Measurements from ENCODE around the gene SLC30A3.

The SLC30A3 gene

DNA sequence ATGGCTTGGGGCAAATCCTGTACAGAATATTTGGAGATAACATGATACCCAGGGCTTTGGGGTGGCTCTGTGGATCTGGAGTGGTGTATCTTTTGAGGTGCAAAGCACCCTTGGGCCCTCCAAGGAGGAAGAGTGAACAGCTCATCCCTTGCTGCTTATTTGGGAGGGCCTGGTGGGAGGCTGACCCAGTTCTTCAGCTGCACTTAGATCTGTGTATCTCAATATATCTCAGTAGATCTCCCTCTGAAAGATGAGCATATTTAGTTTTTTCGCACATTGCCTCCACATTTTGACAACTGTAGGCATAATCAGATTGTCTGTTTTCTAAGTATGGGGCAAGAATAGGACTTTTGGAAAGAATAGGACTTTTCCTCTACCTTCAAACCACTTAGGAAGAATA, 22.1 kb upstream of the SLC30A3 start:
- TF ChIP-seq POLR2AphosphoS5 (IDR thresholded peaks at IDR 0.05; ENCODE audit: low read depth, low read length) (no peak), TAF1 (IDR thresholded peaks at IDR 0.05; ENCODE audit: borderline replicate concordance, insufficient read depth, low read length) (no peak), FOXP2 (optimal IDR thresholded peaks at IDR 0.05; ENCODE audit: borderline replicate concordance, extremely low read depth, extremely low read length, insufficient read depth) (no peak), SIN3A (IDR thresholded peaks at IDR 0.05; ENCODE audit: borderline replicate concordance, insufficient read depth, low read length) (no peak)
- TF ChIP-seq, protein P1, sequence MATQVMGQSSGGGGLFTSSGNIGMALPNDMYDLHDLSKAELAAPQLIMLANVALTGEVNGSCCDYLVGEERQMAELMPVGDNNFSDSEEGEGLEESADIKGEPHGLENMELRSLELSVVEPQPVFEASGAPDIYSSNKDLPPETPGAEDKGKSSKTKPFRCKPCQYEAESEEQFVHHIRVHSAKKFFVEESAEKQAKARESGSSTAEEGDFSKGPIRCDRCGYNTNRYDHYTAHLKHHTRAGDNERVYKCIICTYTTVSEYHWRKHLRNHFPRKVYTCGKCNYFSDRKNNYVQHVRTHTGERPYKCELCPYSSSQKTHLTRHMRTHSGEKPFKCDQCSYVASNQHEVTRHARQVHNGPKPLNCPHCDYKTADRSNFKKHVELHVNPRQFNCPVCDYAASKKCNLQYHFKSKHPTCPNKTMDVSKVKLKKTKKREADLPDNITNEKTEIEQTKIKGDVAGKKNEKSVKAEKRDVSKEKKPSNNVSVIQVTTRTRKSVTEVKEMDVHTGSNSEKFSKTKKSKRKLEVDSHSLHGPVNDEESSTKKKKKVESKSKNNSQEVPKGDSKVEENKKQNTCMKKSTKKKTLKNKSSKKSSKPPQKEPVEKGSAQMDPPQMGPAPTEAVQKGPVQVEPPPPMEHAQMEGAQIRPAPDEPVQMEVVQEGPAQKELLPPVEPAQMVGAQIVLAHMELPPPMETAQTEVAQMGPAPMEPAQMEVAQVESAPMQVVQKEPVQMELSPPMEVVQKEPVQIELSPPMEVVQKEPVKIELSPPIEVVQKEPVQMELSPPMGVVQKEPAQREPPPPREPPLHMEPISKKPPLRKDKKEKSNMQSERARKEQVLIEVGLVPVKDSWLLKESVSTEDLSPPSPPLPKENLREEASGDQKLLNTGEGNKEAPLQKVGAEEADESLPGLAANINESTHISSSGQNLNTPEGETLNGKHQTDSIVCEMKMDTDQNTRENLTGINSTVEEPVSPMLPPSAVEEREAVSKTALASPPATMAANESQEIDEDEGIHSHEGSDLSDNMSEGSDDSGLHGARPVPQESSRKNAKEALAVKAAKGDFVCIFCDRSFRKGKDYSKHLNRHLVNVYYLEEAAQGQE (IDR thresholded peaks at IDR 0.05; ENCODE audit: insufficient read depth in 1 of 2, low read depth in 2 of 2, low read length in 2 of 2): no peak

GRCh38 chr2:27282892-27283291, 20.0 kb upstream of the SLC30A3 start:
- TF ChIP-seq FOXP2 (optimal IDR thresholded peaks at IDR 0.05; ENCODE audit: borderline replicate concordance, extremely low read depth, extremely low read length, insufficient read depth) (no peak), POLR2AphosphoS5 (IDR thresholded peaks at IDR 0.05; ENCODE audit: low read depth, low read length) (no peak), TAF1 (IDR thresholded peaks at IDR 0.05; ENCODE audit: borderline replicate concordance, insufficient read depth, low read length) (no peak), SIN3A (IDR thresholded peaks at IDR 0.05; ENCODE audit: borderline replicate concordance, insufficient read depth, low read length) (no peak)
- TF ChIP-seq, protein P1 (IDR thresholded peaks at IDR 0.05; ENCODE audit: insufficient read depth in 1 of 2, low read depth in 2 of 2, low read length in 2 of 2): no peak

DNA sequence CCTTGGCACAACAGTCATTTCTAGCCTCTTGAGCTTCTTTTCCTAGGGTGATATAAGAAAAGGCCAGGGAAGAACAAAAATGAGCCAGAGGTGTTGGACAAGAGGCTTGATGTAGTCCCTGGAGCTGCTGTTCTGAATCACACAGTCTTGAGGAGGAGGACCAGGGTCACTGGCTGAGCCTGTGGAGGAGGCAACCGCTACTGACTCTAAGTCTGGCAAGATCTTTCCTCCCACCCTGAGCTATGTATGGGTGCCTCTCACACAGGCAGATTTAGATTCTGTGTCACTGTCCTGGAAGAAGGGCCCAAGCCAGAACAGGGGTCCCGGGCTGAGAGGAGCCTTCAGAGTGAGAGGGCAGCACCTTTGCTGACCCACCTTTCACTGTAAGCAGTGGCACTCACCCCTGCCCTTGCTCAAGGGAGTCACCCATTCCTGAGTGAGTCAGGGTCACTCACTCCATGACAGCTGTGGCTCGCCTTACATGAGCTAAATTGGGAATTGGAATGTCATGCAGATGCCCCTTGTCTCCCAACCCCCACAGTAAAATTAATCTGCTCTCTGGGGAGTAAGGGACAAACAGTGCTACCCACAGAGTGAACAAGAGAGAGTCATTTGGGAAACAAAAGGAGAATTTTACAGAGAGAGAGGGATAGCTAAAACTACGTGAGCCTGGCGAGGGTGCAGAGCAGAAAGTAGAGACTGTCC, 19.2 kb upstream of the SLC30A3 start, which contains the start of gene TRIM54:
TRIM54 (plus strand) TSS at position 575 of the 705 bp plus-strand sequence. CDS start 303 bp downstream, outside the sequence.
- TF ChIP-seq FOXP2 (optimal IDR thresholded peaks at IDR 0.05; ENCODE audit: borderline replicate concordance, extremely low read depth, extremely low read length, insufficient read depth): no peak
- no peak for TF ChIP-seq POLR2AphosphoS5 (IDR thresholded peaks at IDR 0.05; ENCODE audit: low read depth, low read length)
- no peak for TF ChIP-seq SIN3A (IDR thresholded peaks at IDR 0.05; ENCODE audit: borderline replicate concordance, insufficient read depth, low read length)
- TF ChIP-seq, protein P1 (IDR thresholded peaks at IDR 0.05; ENCODE audit: insufficient read depth in 1 of 2, low read depth in 2 of 2, low read length in 2 of 2): no peak
- TF ChIP-seq TAF1 (IDR thresholded peaks at IDR 0.05; ENCODE audit: borderline replicate concordance, insufficient read depth, low read length): no peak

DNA sequence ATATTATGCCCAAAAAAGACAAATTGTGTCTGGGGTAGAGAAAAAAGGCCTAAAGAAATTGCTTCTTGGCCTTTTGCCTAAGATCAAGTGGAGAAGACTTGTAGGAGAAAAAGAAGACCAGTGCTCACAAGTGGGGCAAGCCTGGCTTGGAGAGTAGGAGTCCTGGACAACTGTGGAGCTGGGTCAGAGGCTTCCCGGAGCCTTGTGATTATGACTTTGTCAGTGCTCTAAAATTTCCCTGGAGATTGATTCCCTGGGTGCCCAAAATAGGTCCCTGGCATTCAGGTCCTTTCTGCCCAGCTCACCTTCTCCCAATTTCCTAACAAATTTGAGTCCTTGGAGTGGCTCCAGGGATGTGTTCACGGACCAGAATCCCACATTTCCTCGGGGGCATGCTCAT, 18.6 kb upstream of the SLC30A3 start:
- TF ChIP-seq POLR2AphosphoS5 (IDR thresholded peaks at IDR 0.05; ENCODE audit: low read depth, low read length) (no peak), FOXP2 (optimal IDR thresholded peaks at IDR 0.05; ENCODE audit: borderline replicate concordance, extremely low read depth, extremely low read length, insufficient read depth) (no peak), TAF1 (IDR thresholded peaks at IDR 0.05; ENCODE audit: borderline replicate concordance, insufficient read depth, low read length) (no peak), SIN3A (IDR thresholded peaks at IDR 0.05; ENCODE audit: borderline replicate concordance, insufficient read depth, low read length) (no peak)
- TF ChIP-seq, protein P1 (IDR thresholded peaks at IDR 0.05; ENCODE audit: insufficient read depth in 1 of 2, low read depth in 2 of 2, low read length in 2 of 2): no peak

All from PFSK-1 (cell line).